Measurements from ENCODE around the gene IL18. TPM values are rescaled to one million over a fixed set of nuclear protein-coding genes. Genes with fewer than 3 reads are reported as not detected.

The IL18 gene
- total and polyA plus RNA-seq, 2 donors (not counting 1 experiment from before 2014, with no cell fraction given): 0.17 to 0.23 TPM

GRCh38 chr11:112211536-112211935 lies 47.6 kb upstream of the IL18 start:
- no peak for TF ChIP-seq EZH2 (IDR thresholded peaks at IDR 0.05; ENCODE audit: low read length, missing control alignments)
- no peak for TF ChIP-seq CTCF (conservative IDR thresholded peaks at IDR 0.05 in 1 of 2, IDR thresholded peaks at IDR 0.05 in 1 of 2; ENCODE audit: low read depth in 1 of 2, low read length in 2 of 2)
- H3K79me2 ChIP-seq (ENCODE audit: control insufficient read depth, insufficient read depth, low read length): no peaks in the 10 kb centered on the region
- peaks cover 2% of the 10 kb centered on the region for H3K4me1 ChIP-seq (ENCODE audit: control insufficient read depth, extremely low read depth, insufficient read depth, low read length)
- no peaks in the 10 kb centered on the region for H3K9me3 ChIP-seq (ENCODE audit: control insufficient read depth, insufficient read depth, low read depth, low read length)
- no peak overlapping the region for H3K4me3 ChIP-seq (replicated peaks in 1 of 4; ENCODE audit: control extremely low read depth in 1 of 4, insufficient read depth in 1 of 4, low read depth in 3 of 4, low read length in 4 of 4)
- no peaks in the 10 kb centered on the region for H3K36me3 ChIP-seq (ENCODE audit: control insufficient read depth, insufficient read depth, low read length)
- H3K27me3 ChIP-seq (ENCODE audit: control insufficient read depth, insufficient read depth, low read length): no peaks in the 10 kb centered on the region
- H3K4me2 ChIP-seq (ENCODE audit: extremely low read depth, insufficient read depth, low read length): no peak overlapping the region
- H3K27ac ChIP-seq (ENCODE audit: insufficient read depth, low read length): no peak overlapping the region
- DNase-seq (ENCODE audit: low read depth in 2 of 2): no peak
- H2AFZ ChIP-seq (ENCODE audit: low read length): no peak overlapping the region
- H3K9ac ChIP-seq (ENCODE audit: insufficient read depth, low read length): no peak overlapping the region
- no peaks in the 10 kb centered on the region for H4K20me1 ChIP-seq (ENCODE audit: control insufficient read depth, extremely low read depth, insufficient read depth, low read length)

- Histone ChIP-seq H3K9me3 (ENCODE audit: control insufficient read depth, insufficient read depth, low read depth, low read length) (no peaks in the 10 kb centered on the region), H3K36me3 (ENCODE audit: control insufficient read depth, insufficient read depth, low read length) (no peaks in the 10 kb centered on the region), H3K4me3 (replicated peaks in 1 of 4; ENCODE audit: control extremely low read depth in 1 of 4, insufficient read depth in 1 of 4, low read depth in 3 of 4, low read length in 4 of 4) (no peak overlapping the region), H3K27ac (ENCODE audit: insufficient read depth, low read length) (no peak overlapping the region), H3K4me2 (ENCODE audit: extremely low read depth, insufficient read depth, low read length) (no peak overlapping the region), H2AFZ (ENCODE audit: low read length) (no peak overlapping the region), H3K79me2 (ENCODE audit: control insufficient read depth, insufficient read depth, low read length) (no peaks in the 10 kb centered on the region), H3K9ac (ENCODE audit: insufficient read depth, low read length) (no peak overlapping the region), H3K4me1 (ENCODE audit: control insufficient read depth, extremely low read depth, insufficient read depth, low read length) (peaks cover 2% of the 10 kb centered on the region), H3K27me3 (ENCODE audit: control insufficient read depth, insufficient read depth, low read length) (no peaks in the 10 kb centered on the region), H4K20me1 (ENCODE audit: control insufficient read depth, extremely low read depth, insufficient read depth, low read length) (no peaks in the 10 kb centered on the region)
- TF ChIP-seq CTCF (conservative IDR thresholded peaks at IDR 0.05 in 1 of 2, IDR thresholded peaks at IDR 0.05 in 1 of 2; ENCODE audit: low read depth in 1 of 2, low read length in 2 of 2) (no peak), EZH2 (IDR thresholded peaks at IDR 0.05; ENCODE audit: low read length, missing control alignments) (no peak)
- DNase-seq (ENCODE audit: low read depth in 2 of 2): no peak
These were observed 47.0 kb upstream of the IL18 start for GRCh38 chr11:112210890-112211289.

- H4K20me1 ChIP-seq (ENCODE audit: control insufficient read depth, extremely low read depth, insufficient read depth, low read length): no peaks in the 10 kb centered on the region
- H3K4me1 ChIP-seq (ENCODE audit: control insufficient read depth, extremely low read depth, insufficient read depth, low read length): no peaks in the 10 kb centered on the region
- H3K36me3 ChIP-seq (ENCODE audit: control insufficient read depth, insufficient read depth, low read length): no peaks in the 10 kb centered on the region
- H3K4me2 ChIP-seq (ENCODE audit: extremely low read depth, insufficient read depth, low read length): no peak overlapping the region
- H3K27ac ChIP-seq (ENCODE audit: insufficient read depth, low read length): no peak overlapping the region
- H3K27me3 ChIP-seq (ENCODE audit: control insufficient read depth, insufficient read depth, low read length): no peaks in the 10 kb centered on the region
- H3K4me3 ChIP-seq (replicated peaks in 1 of 4; ENCODE audit: control extremely low read depth in 1 of 4, insufficient read depth in 1 of 4, low read depth in 3 of 4, low read length in 4 of 4): no peak overlapping the region
- no peak for DNase-seq (ENCODE audit: low read depth in 2 of 2)
- no peak overlapping the region for H2AFZ ChIP-seq (ENCODE audit: low read length)
- H3K9ac ChIP-seq (ENCODE audit: insufficient read depth, low read length): no peak overlapping the region
- H3K79me2 ChIP-seq (ENCODE audit: control insufficient read depth, insufficient read depth, low read length): no peaks in the 10 kb centered on the region
- TF ChIP-seq EZH2 (IDR thresholded peaks at IDR 0.05; ENCODE audit: low read length, missing control alignments) (no peak), CTCF (conservative IDR thresholded peaks at IDR 0.05 in 1 of 2, IDR thresholded peaks at IDR 0.05 in 1 of 2; ENCODE audit: low read depth in 1 of 2, low read length in 2 of 2) (no peak)
- H3K9me3 ChIP-seq (ENCODE audit: control insufficient read depth, insufficient read depth, low read depth, low read length): no peaks in the 10 kb centered on the region
These were observed 42.2 kb upstream of the IL18 start for GRCh38 chr11:112206071-112206470.
